Stimulated activated CD8-positive, alpha-beta memory T cell treated with anti-CD3 and anti-CD28 coated beads, Interleukin-15, amount 100 ng/mL, for 1 hour (primary cell): ENCODE data around the gene CALR.
"Not testable (repeated sequence)": the region's sequence is repeated elsewhere in the genome, so short reads cannot be mapped to it uniquely, and the experiment has no call there.

Experiments used
- DNase-seq: peaks from one replicate; pipeline ENCODE4 v3.0.0-alpha.2; 2020; ENCODE audit warnings: low read depth

CALR gene

GRCh38 chr19:12937927-12938778 is at the start of gene CALR:
TSS of gene CALR (plus strand) at chr19:12938609. CDS start at chr19:12938680, 71 bp downstream.
- peak; percentile 98 for DNase-seq

- DNase-seq: not testable (repeated sequence)
These were observed 48.1 kb upstream of the CALR start for GRCh38 chr19:12890299-12890786.

- peak; percentile 89 for DNase-seq
These were observed 47.4 kb upstream of the CALR start, which contains the start of gene GCDH for GRCh38 chr19:12890787-12891552. TSS of gene GCDH (plus strand) at chr19:12891160. CDS start at chr19:12891305, 145 bp downstream.

GRCh38 chr19:12891553-12892021 is 46.8 kb upstream of the CALR start:
- DNase-seq: no peak

GRCh38 chr19:12893582-12893981 is 44.8 kb upstream of the CALR start:
- no peak for DNase-seq

- DNase-seq: no peak
These were observed 41.9 kb upstream of the CALR start for GRCh38 chr19:12896460-12896859.

GRCh38 chr19:12899891-12900518 is 38.4 kb upstream of the CALR start:
- no peak for DNase-seq

- no peak for DNase-seq
These were observed 31.2 kb upstream of the CALR start for GRCh38 chr19:12907166-12907565.

- DNase-seq: no peak
These were observed 25.8 kb upstream of the CALR start for GRCh38 chr19:12912571-12912970.

- no peak for DNase-seq
These were observed 25.3 kb upstream of the CALR start for GRCh38 chr19:12913011-12913561.

GRCh38 chr19:12913851-12914690 is 24.3 kb upstream of the CALR start:
- DNase-seq: no peak

- DNase-seq: not testable (repeated sequence)
These were observed 22.5 kb upstream of the CALR start for GRCh38 chr19:12915860-12916259.

- no peak for DNase-seq
These were observed 20.2 kb upstream of the CALR start for GRCh38 chr19:12918253-12918652.

- DNase-seq: no peak
These were observed 17.4 kb upstream of the CALR start for GRCh38 chr19:12921047-12921446.

GRCh38 chr19:12922959-12923358 is 15.4 kb upstream of the CALR start:
- DNase-seq: no peak

- DNase-seq: no peak
These were observed 13.6 kb upstream of the CALR start for GRCh38 chr19:12924621-12925310.

GRCh38 chr19:12930002-12930645 is 8.3 kb upstream of the CALR start:
- DNase-seq: no peak

- DNase-seq: no peak
These were observed 5.8 kb upstream of the CALR start for GRCh38 chr19:12932392-12933286.
